HG03159 (cell line): ENCODE measurements around the gene OSBPL8.

ENCODE experiments used
- ATAC-seq: cut with Tn5 transposase; IDR thresholded peaks from one replicate; pipeline ENCODE4 v1.9.1; 2021; ENCODE audit warnings: mild to moderate bottlenecking, moderate library complexity; ENCODE audit not compliant: unreplicated experiment

The OSBPL8 gene

DNA sequence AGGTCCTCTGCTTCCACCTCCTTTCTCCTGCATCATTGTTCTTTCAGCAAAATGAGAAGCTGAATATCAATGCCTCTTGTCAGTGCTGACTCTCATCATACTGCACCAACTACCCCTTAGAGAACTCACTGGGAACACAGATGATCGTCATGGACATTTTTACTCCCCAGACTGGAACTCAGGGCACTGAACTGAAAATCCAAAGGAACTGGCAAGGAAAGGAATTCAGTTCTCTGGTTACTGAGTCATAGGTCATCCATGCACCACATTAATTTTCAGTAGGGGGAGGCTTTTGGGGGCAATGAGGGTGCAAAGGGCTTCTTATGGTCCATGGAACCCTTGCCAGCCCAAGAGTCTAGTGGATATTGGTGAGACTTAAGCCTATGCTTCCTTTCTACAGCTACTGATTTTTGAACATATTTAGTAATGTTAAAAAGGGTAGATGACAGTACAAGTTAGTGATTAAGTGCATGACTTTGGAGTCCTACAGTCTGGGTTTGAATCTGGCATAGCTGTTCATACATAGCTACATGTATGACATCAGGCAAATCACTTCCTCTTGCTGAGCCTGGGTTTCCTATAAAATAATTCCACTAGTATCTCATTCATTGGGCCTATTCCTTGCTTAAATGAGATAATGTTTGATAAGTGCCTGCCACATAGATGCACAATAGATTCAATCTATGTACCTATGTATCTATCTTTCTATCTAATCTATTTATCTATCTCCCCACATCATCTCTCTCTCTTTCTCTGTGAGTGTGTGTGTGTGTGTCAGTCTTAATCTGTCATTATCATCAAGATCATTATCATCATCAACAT is 240.6 kb downstream of the OSBPL8 start:
- ATAC-seq = no peak

DNA sequence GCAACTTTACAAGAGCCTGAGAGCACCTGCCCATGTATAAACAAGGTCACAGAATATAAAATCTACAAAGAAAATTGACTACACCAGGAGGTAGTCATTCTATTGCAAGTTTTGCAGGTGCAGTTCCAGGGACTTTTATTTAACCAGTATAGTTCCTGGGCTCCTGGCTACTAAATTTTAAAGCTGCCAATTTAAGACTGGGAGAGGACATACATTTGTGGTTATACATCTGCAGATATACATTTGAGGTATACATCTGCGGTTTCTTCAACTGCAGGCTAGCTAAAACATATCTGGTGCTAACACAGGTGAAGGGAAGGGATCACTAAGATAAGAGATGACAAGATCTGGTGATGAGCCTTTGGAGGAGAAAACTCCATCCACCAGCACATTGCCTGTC is 241.6 kb downstream of the OSBPL8 start:
- no peak for ATAC-seq

- no peak for ATAC-seq
Observed at GRCh38 chr12:76316468-76316867, 243.1 kb downstream of the OSBPL8 start.

DNA sequence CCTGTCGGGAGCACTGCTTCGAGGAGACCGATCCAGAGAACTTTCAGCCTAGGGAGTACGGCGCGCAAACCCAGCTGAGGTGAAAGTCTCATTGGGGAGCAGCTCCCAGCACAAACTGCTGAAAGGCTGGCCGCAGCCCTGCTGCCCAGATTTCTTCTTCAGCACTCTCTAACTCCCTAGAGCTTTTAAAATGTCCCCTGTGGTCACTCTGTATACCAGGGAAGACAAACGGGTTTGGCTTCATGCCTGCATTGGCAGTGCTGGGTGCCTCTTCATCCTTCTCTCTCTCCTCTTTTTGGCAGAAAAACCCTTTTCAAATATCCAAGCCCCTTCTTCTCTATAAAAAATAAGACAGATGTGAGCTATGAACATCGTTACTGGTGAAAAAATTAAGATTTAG is 246.3 kb downstream of the OSBPL8 start:
- ATAC-seq = no peak

- no peak for ATAC-seq
Observed at GRCh38 chr12:76312315-76312714, 247.3 kb downstream of the OSBPL8 start.

DNA sequence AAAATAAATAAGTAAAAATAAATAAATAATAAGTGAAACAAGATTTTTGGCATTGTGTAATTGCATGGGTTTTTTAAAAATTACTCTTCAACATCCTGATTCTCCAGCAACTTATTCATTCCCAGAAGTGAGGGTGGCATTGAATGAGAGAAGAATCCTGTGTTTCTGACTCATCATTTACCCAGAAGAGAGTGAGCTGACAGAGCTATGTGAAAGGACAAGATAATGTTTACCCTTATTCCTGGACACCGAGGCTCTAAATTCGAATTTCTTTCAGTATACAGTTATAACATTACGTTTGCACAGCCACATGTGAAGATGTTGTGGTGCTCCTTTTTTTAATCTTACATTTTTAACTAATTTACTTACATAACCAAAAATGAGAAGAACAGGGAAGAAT is 247.8 kb downstream of the OSBPL8 start:
- no peak for ATAC-seq

- ATAC-seq = no peak
Observed at GRCh38 chr12:76310110-76310509, 249.5 kb downstream of the OSBPL8 start.

DNA sequence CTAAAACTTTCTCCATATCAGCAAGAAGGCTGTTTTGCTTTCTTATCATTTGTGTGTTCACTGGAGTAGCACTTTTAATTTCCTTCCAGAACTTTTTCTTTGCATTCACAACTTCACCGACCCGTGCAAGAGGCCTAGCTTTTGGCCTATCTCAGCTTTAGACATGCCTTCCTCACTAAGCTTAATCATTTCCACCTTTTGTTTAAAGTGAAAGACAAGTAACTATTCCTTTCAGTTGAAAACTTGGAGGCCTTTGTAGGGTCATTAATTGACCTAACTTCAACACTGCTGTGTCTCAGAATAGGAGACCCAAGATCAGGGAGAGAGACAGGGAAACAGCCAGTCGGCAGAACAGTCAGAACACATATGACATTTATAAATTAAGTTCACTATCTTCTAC is 250.7 kb downstream of the OSBPL8 start:
- no peak for ATAC-seq

DNA sequence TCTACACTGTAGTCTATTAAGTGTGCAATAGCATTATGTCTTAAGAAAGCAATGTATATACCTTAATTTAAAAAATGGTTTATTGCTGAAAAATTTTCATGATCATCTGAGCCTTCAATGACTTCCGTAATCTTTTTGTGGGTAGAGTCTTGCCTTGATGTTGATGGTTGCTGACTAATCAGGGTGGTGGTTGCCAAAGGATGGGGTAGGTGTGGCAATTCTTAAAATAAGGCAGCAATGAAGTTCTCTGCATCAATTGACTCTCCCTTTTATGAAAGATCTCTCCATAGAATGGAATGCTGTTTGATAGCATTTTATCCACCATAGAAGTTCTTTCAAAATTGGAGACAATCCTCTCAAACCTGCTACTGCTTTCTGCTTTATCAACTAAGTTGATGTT is 252.5 kb downstream of the OSBPL8 start:
- no peak for ATAC-seq

- no peak for ATAC-seq
Observed at GRCh38 chr12:76303989-76304460, 255.5 kb downstream of the OSBPL8 start.

DNA sequence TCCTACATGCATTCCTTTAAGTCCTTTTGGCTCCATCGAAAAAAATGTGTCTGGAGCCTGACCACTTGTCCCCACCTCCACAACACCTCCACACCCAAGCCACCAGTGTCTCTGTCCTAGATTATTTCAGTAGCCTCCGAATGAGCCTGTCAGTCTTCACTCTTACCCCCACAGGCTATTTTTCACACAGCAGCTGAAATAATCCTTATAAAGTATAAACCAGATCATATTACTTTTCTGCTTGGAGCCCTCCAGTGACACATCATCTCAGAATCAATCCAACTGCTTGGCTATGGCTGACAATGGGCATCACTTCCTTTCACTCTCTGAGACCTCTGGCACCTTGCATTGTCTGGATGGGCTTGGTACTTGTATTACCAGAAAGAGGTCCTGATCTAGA is 256.2 kb downstream of the OSBPL8 start:
- no peak for ATAC-seq
